Activated CD4-positive, alpha-beta memory T cell treated with anti-CD3 and anti-CD28 coated beads, Interleukin-2, amount 10 ng/mL, durations not matched to agents 7 days and 5 days (primary cell): ENCODE data around the gene RPS6KA2. TPM values are rescaled to one million over a fixed set of nuclear protein-coding genes. Genes with fewer than 3 reads are reported as not detected.
"Not testable (repeated sequence)": the region's sequence is repeated elsewhere in the genome, so short reads cannot be mapped to it uniquely, and the experiment has no call there.

ENCODE experiments used
- CTCF ChIA-PET: fragments of 350-600 bp; sonication (Branson Sonifier 250); formaldehyde crosslinking; loops from one replicate; lab custom pipeline; 2021; ENCODE audit warnings: antibody characterized with exemption, inconsistent platforms; lab: Charles Lee
- POLR2A ChIA-PET: fragments of 350-600 bp; sonication (Branson Sonifier 250); formaldehyde crosslinking; loops from one replicate; lab custom pipeline; 2021; ENCODE audit warnings: antibody characterized with exemption; lab: Charles Lee
- DNase-seq: peaks from one replicate; pipeline ENCODE4 v3.0.0-alpha.2; 2020
- H3K27ac Mint-ChIP-seq: one replicate; pipeline ENCODE4 v1.8.0; 2021; ENCODE audit warnings: mild to moderate bottlenecking, mixed read lengths
- H3K27me3 Mint-ChIP-seq: one replicate; pipeline ENCODE4 v1.8.0; 2021; ENCODE audit warnings: mixed read lengths
- H3K36me3 Mint-ChIP-seq: one replicate; pipeline ENCODE4 v1.8.0; 2021; ENCODE audit warnings: low read depth, mixed read lengths
- H3K4me1 Mint-ChIP-seq: one replicate; pipeline ENCODE4 v1.8.0; 2021; ENCODE audit warnings: mixed read lengths
- H3K4me3 Mint-ChIP-seq: one replicate; pipeline ENCODE4 v1.8.0; 2021; ENCODE audit warnings: mild to moderate bottlenecking, mixed read lengths
- H3K9me3 Mint-ChIP-seq: one replicate; pipeline ENCODE4 v1.8.0; 2021; ENCODE audit warnings: mixed read lengths
- total RNA-seq, 2 experiments: library from RNA; stranded (reverse); gene quantifications; one replicate each; pipeline ENCODE4 v1.2.3, GENCODE V29; 2021

The RPS6KA2 gene
- total RNA-seq, 2 experiments from 2014 or later = 6.3 to 6.5 TPM

DNA sequence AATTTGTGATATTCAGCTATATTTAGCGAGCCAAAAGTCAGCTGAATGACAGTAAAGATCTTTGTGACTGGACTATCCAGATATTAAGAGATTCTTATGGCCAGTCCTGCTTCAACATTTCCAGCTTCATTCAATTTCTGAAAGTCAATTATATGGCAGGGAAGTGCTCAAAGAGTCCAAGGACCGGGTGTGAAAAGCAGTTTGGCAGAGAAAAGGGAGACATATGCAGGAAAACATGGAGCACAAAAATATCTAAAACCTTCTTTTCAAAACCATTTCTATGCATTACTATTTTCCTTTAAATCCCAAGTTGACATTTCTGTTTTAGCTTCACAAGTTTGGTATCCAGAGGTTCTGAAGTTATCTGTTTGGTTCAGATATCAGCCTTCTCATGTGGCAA lies 249.3 kb downstream of the RPS6KA2 start:
- Mint-ChIP-seq H3K27ac (no peak overlapping the region), H3K4me3 (no peak overlapping the region), H3K27me3 (no peaks in the 10 kb centered on the region), H3K9me3 (no peaks in the 10 kb centered on the region), H3K4me1 (peaks cover 10% of the 10 kb centered on the region), H3K36me3 (no peaks in the 10 kb centered on the region)
- ChIA-PET CTCF (interaction anchor here (0.6 to 4.5 kb wide), 4 partner anchors 23 to 101 kb away, joined by 3 to 31 read pairs (median 4); no protein-coding TSS in a partner anchor), POLR2A (interaction anchor here (1.9 kb wide), 1 partner anchor 35 kb away, joined by 6 read pairs; the partner anchor contains the start of gene SFT2D1)
- no peak for DNase-seq

DNA sequence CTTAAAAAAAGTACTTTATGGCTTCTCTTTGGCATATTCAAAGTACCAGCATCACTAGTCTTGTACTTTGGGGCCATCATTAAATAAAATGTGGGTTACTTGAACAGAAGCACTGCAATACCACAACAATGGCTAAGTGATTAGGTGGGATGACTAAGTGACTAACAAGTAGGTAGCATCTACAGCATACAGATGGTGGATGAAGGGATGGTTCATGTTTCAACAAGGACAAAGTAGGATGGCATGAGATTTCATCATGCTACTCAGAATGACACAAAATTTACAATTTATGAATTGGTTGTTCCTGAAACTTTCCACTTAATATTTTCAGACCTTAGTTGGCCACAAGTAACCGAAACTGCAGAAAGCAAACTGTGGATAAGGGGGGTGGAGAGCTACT lies 252.0 kb downstream of the RPS6KA2 start:
- Mint-ChIP-seq H3K9me3 (no peaks in the 10 kb centered on the region), H3K36me3 (no peaks in the 10 kb centered on the region), H3K27me3 (no peaks in the 10 kb centered on the region), H3K4me3 (no peak overlapping the region), H3K4me1 (no peaks in the 10 kb centered on the region), H3K27ac (no peak overlapping the region)
- ChIA-PET POLR2A (no interaction called here), CTCF (interaction anchor here (1.0 kb wide), 1 partner anchor 16 kb away, joined by 3 read pairs; no protein-coding TSS in a partner anchor)
- no peak for DNase-seq

DNA sequence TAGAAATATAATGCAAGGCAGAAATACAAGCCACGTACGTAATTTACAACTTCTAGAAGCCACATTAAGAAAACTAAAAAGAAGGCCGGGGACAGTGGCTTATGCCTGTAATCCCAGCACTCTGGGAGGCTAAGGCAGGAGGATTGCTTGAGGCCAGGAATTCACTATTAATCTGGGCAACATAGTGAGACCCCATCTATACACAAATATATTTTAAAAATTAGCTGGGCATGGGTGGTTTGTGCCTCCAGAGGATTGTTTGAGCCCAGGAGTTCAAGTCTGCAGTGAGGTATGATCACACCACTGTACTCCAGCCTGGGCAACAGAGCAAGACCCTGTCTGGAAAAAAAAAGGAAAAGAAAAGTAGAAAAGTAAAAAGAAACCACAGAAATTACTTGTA lies 256.6 kb downstream of the RPS6KA2 start:
- CTCF ChIA-PET = interaction anchor here (1.5 to 2.0 kb wide), 2 partner anchors 8 to 11 kb away, joined by 4 to 7 read pairs; no protein-coding TSS in a partner anchor
- POLR2A ChIA-PET = no interaction called here
- no peak overlapping the region for H3K27ac Mint-ChIP-seq
- H3K27me3 Mint-ChIP-seq = no peaks in the 10 kb centered on the region
- no peak overlapping the region for H3K4me3 Mint-ChIP-seq
- no peak for DNase-seq
- H3K9me3 Mint-ChIP-seq = no peaks in the 10 kb centered on the region
- H3K4me1 Mint-ChIP-seq = peaks cover 2% of the 10 kb centered on the region
- H3K36me3 Mint-ChIP-seq = peaks cover 3% of the 10 kb centered on the region

DNA sequence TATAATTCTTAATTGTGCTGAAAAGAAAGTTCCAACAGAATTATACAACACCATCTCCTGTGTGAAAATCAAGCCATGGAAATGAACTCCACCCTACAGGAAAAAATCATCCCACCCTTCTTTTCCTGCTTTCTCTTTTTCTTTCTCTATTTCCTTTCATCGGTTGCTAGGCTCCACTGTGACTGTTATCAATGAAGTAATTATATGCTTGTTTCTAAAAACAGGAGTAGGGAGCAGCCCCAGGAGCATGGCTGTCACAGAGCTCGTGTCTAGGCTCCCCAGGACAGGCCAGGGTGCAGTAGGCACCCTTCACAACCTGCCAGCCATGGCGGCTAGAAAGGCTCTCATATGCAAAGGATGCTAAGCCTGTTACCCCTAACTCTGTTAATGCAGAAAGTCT lies 257.3 kb downstream of the RPS6KA2 start:
- H3K27me3 Mint-ChIP-seq = no peaks in the 10 kb centered on the region
- peaks cover 3% of the 10 kb centered on the region for H3K36me3 Mint-ChIP-seq
- DNase-seq = no peak
- H3K27ac Mint-ChIP-seq = no peak overlapping the region
- no peak overlapping the region for H3K4me3 Mint-ChIP-seq
- peaks cover 2% of the 10 kb centered on the region for H3K4me1 Mint-ChIP-seq
- POLR2A ChIA-PET = no interaction called here
- no peaks in the 10 kb centered on the region for H3K9me3 Mint-ChIP-seq
- CTCF ChIA-PET = interaction anchor here (1.5 kb wide), 1 partner anchor 9 kb away, joined by 4 read pairs; no protein-coding TSS in a partner anchor

- no peak overlapping the region for H3K27ac Mint-ChIP-seq
- H3K4me3 Mint-ChIP-seq = no peak overlapping the region
- CTCF ChIA-PET = interaction anchor here (1.0 to 1.9 kb wide), 2 partner anchors 14 to 91 kb away, joined by 4 to 13 read pairs; no protein-coding TSS in a partner anchor
Measured at GRCh38 chr6:166366921-166367320, 260.1 kb downstream of the RPS6KA2 start.

DNA sequence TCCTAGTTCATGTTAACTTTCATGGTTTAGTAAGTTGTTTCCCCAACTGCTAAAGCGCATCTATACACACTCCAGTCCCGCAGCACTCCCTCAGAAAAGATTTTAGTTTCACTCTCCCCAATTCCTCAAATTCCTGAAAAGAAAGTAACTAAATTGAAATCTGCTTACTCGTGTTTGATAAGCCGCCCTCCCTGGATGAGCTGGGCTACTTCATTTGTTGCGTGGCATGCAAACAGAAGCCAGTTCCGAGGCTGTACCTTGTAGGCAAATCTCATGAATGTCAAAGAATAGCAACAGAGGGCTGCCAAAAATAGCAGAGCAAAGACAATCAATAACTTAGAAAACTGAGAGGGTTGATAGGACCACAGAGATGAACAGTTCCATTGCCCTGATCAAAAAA lies 261.2 kb downstream of the RPS6KA2 start:
- H3K36me3 Mint-ChIP-seq = peaks cover 10% of the 10 kb centered on the region
- DNase-seq = no peak
- no peaks in the 10 kb centered on the region for H3K9me3 Mint-ChIP-seq
- peaks cover 2% of the 10 kb centered on the region for H3K4me1 Mint-ChIP-seq
- no peaks in the 10 kb centered on the region for H3K27me3 Mint-ChIP-seq
- CTCF ChIA-PET = interaction anchor here (1.9 kb wide), 1 partner anchor 15 kb away, joined by 13 read pairs; no protein-coding TSS in a partner anchor
- H3K27ac Mint-ChIP-seq = no peak overlapping the region
- H3K4me3 Mint-ChIP-seq = no peak overlapping the region
- POLR2A ChIA-PET = no interaction called here

More at GRCh38 chr6:166366921-166367320, 260.1 kb downstream of the RPS6KA2 start:
- H3K4me1 Mint-ChIP-seq = peaks cover 2% of the 10 kb centered on the region
- no peaks in the 10 kb centered on the region for H3K27me3 Mint-ChIP-seq
- POLR2A ChIA-PET = no interaction called here
- no peaks in the 10 kb centered on the region for H3K9me3 Mint-ChIP-seq
- DNase-seq = no peak
- H3K36me3 Mint-ChIP-seq = peaks cover 10% of the 10 kb centered on the region

DNA sequence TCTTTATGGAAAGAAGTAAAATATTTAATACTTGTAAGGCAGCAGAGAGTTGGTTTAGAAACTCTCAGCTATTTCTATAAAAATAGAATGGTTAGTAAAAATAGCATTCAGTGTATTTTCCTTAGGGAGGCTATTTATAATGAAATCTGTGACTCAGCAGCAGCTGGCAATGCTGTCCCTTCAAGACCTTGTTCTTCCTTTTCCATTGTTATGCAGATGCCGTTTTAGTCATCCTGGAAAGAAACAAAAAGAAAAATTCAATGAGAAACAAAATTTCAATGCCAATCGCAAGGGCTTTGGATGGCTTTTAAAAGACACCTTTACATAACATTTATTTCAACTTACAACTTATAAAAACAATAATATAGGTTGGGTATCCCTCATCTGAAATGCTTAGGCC lies 261.8 kb downstream of the RPS6KA2 start:
- peaks cover 2% of the 10 kb centered on the region for H3K4me1 Mint-ChIP-seq
- peaks cover 10% of the 10 kb centered on the region for H3K36me3 Mint-ChIP-seq
- no peak overlapping the region for H3K27ac Mint-ChIP-seq
- DNase-seq = no peak
- H3K27me3 Mint-ChIP-seq = peaks cover under 1% of the 10 kb centered on the region
- no peaks in the 10 kb centered on the region for H3K9me3 Mint-ChIP-seq
- CTCF ChIA-PET = interaction anchor here (1.2 to 1.5 kb wide), 3 partner anchors 16 to 52 kb away, joined by 3 to 8 read pairs (median 4); no protein-coding TSS in a partner anchor
- no peak overlapping the region for H3K4me3 Mint-ChIP-seq
- POLR2A ChIA-PET = no interaction called here

DNA sequence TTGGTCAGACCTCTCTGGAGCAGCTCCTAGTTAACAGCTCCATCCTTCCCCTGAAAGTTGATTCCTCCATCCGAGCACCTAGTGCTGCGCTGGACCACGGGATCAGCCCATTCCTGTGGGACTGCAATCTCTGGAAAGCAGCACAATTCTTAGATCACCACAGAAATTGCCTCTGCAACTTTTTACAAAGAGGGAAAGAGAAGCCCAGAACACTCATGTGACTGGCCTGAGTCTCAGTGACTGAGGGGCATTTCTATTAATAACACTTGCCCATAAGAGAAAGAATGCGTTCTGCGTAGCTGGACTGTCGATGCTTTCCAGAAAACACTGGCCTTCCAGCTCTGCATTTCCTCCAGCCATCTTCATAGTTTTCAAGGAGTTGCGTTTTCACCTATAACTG lies 262.6 kb downstream of the RPS6KA2 start:
- CTCF ChIA-PET = interaction anchor here (1.2 to 1.5 kb wide), 3 partner anchors 17 to 52 kb away, joined by 3 to 8 read pairs (median 4); no protein-coding TSS in a partner anchor
- H3K36me3 Mint-ChIP-seq = peaks cover 10% of the 10 kb centered on the region
- H3K27me3 Mint-ChIP-seq = peaks cover 7% of the 10 kb centered on the region
- no peak overlapping the region for H3K27ac Mint-ChIP-seq
- H3K9me3 Mint-ChIP-seq = no peaks in the 10 kb centered on the region
- POLR2A ChIA-PET = no interaction called here
- H3K4me3 Mint-ChIP-seq = no peak overlapping the region
- no peak for DNase-seq
- H3K4me1 Mint-ChIP-seq = no peaks in the 10 kb centered on the region

DNA sequence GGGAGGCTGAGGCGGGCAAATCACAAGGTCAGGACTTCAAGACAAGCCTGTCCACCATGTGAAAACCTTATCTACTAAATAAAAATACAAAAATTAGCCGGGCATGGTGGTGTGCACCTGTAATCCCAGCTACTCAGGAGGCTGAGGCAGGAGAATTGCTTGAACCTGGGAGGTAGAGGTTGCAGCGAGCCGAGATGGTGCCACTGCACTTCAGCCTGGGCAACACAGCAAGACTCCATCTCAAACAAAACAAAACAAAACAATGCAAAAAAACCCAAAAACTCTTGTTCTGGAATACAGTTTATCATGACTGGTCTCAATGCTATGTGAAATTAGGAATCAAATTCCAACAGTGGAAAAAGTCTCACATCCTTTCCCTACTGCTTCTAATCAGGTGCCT lies 264.6 kb downstream of the RPS6KA2 start:
- H3K9me3 Mint-ChIP-seq, DNase-seq, POLR2A ChIA-PET, H3K36me3 Mint-ChIP-seq, H3K27ac Mint-ChIP-seq, H3K4me3 Mint-ChIP-seq, H3K4me1 Mint-ChIP-seq: not testable (repeated sequence)
- CTCF ChIA-PET = interaction anchor here (1.1 kb wide), 1 partner anchor 19 kb away, joined by 5 read pairs; no protein-coding TSS in a partner anchor
- H3K27me3 Mint-ChIP-seq = peaks cover 22% of the 10 kb centered on the region

DNA sequence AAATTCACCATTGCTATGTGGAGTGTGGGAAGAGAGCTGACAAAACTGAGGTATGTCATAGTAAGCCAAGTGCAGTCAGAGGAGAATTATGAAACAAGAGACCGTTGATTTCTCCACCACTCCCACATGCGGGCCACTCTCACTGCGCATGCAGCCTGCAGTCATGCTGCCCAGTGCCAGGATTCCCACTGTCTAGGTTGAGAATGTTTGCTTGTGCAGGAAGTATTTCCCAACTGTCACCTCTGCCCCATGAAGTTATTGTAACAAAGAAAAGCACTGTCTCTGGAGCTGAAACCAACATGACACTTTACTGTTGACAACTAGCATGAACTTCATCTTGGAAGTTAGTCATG lies 266.0 kb downstream of the RPS6KA2 start:
- H3K27ac Mint-ChIP-seq = no peak overlapping the region
- no peak for DNase-seq
- ChIA-PET CTCF (no interaction called here), POLR2A (interaction anchor here (1.2 kb wide), 1 partner anchor 19 kb away, joined by 3 read pairs; no protein-coding TSS in a partner anchor)
- H3K4me1 Mint-ChIP-seq = no peaks in the 10 kb centered on the region
- H3K27me3 Mint-ChIP-seq = peaks cover 27% of the 10 kb centered on the region
- H3K4me3 Mint-ChIP-seq = no peak overlapping the region
- H3K36me3 Mint-ChIP-seq = peaks cover 7% of the 10 kb centered on the region
- H3K9me3 Mint-ChIP-seq = no peaks in the 10 kb centered on the region

- ChIA-PET CTCF (no interaction called here), POLR2A (interaction anchor here (1.2 kb wide), 1 partner anchor 19 kb away, joined by 3 read pairs; no protein-coding TSS in a partner anchor)
- no peak for DNase-seq
- Mint-ChIP-seq H3K36me3 (peaks cover 7% of the 10 kb centered on the region), H3K27me3 (peaks cover 33% of the 10 kb centered on the region), H3K27ac (no peak overlapping the region), H3K9me3 (no peaks in the 10 kb centered on the region), H3K4me3 (no peak overlapping the region), H3K4me1 (no peaks in the 10 kb centered on the region)
Measured at GRCh38 chr6:166360243-166361076, 266.6 kb downstream of the RPS6KA2 start.
